K562 (cell line): ENCODE measurements around the gene GABRD. TPM values are rescaled to one million over a fixed set of nuclear protein-coding genes. Genes with fewer than 3 reads are reported as not detected.

Source experiments
- CBX1 ChIP-seq: sonication (generic); IDR thresholded peaks from 2 replicates; pipeline ENCODE4 v1.6.1; 2016; ENCODE audit warnings: antibody characterized with exemption, low read depth, mild to moderate bottlenecking
- CHD4 ChIP-seq: fragments of 200-600 bp; sonication (generic); IDR thresholded peaks from 3 replicates; pipeline ENCODE4 v1.6.1; 2012; ENCODE audit warnings: low read depth, mild to moderate bottlenecking, mixed read lengths, low read length, inconsistent platforms; ENCODE audit not compliant: insufficient read depth, insufficient replicate concordance, poor library complexity, severe bottlenecking
- E2F5 ChIP-seq: sonication (generic); formaldehyde crosslinking; IDR thresholded peaks from 2 replicates; pipeline ENCODE4 v1.8.0; 2022; ENCODE audit warnings: mild to moderate bottlenecking, missing genetic modification reagents
- HDAC2 ChIP-seq: fragments of 450-650 bp; IDR thresholded peaks from 2 replicates; pipeline ENCODE4 v1.6.1; 2016; ENCODE audit warnings: mild to moderate bottlenecking
- IRF9 ChIP-seq: fragments of 450-650 bp; IDR thresholded peaks from 2 replicates; pipeline ENCODE4 v1.6.1; 2016; ENCODE audit warnings: missing biosample characterization, missing genetic modification characterization
- JUND ChIP-seq, 2 experiments: IDR thresholded peaks; 2 replicates in 1 of 2; 3 replicates in 1 of 2; pipeline ENCODE4 v1.6.1; 2011; ENCODE audit warnings: borderline replicate concordance in 2 of 2, low read depth in 2 of 2, low read length in 2 of 2, improper control_type of control experiment in 1 of 2, missing biosample characterization in 1 of 2, missing genetic modification characterization in 1 of 2, missing genetic modification reagents in 1 of 2
- NRF1 ChIP-seq, 2 experiments: fragments of 450-650 bp; IDR thresholded peaks in 1 of 2; conservative IDR thresholded peaks in 1 of 2; 2 replicates each; pipeline ENCODE4 v1.6.1; 2014; ENCODE audit warnings: mild to moderate bottlenecking in 2 of 2
- PHF8 ChIP-seq: fragments of 200-600 bp; sonication (generic); IDR thresholded peaks from 2 replicates; pipeline ENCODE4 v1.6.1; 2012; ENCODE audit warnings: mixed run types, mild to moderate bottlenecking, inconsistent platforms, low read length, moderate library complexity, borderline replicate concordance
- RB1 ChIP-seq: fragments of 450-650 bp; IDR thresholded peaks from 2 replicates; pipeline ENCODE4 v1.6.1; 2017; ENCODE audit warnings: low read depth, mild to moderate bottlenecking
- RBM34 ChIP-seq: fragments of 200-400 bp; formaldehyde crosslinking; IDR thresholded peaks from 2 replicates; pipeline ENCODE4 v1.6.1; 2018; ENCODE audit warnings: low read length, borderline replicate concordance; ENCODE audit not compliant: insufficient read depth
- TFAM ChIP-seq: fragments of 250-450 bp; sonication (Bioruptor Pico); conservative IDR thresholded peaks from 2 replicates; pipeline ENCODE4 v1.5.0; 2021; ENCODE audit warnings: mild to moderate bottlenecking, moderate library complexity
- ZFP36 ChIP-seq: fragments of 150-350 bp; IDR thresholded peaks from 2 replicates; pipeline ENCODE4 v1.6.1; 2018; ENCODE audit warnings: low read length, low read depth; ENCODE audit not compliant: partially characterized antibody
- ZNF239 ChIP-seq: fragments of 250-450 bp; sonication (Bioruptor Pico); IDR thresholded peaks from 2 replicates; pipeline ENCODE4 v1.4.0; 2020; ENCODE audit warnings: mild to moderate bottlenecking
- ZNF444 ChIP-seq: fragments of 250-450 bp; sonication (Bioruptor Pico); IDR thresholded peaks from 2 replicates; pipeline ENCODE4 v1.4.0; 2020; ENCODE audit warnings: mild to moderate bottlenecking, moderate library complexity
- ZNF778 ChIP-seq: fragments of 450-650 bp; formaldehyde crosslinking; IDR thresholded peaks from 2 replicates; pipeline ENCODE4 v1.4.0; 2020; ENCODE audit warnings: mild to moderate bottlenecking, moderate library complexity
- ZZZ3 ChIP-seq: fragments of 450-650 bp; IDR thresholded peaks from 2 replicates; pipeline ENCODE4 v1.6.1; 2016; ENCODE audit warnings: antibody characterized with exemption, mild to moderate bottlenecking, moderate library complexity
- polyA plus RNA-seq, 8 experiments: library from polyadenylated mRNA; depleted of rRNA in 4 of 8; stranded (reverse) in 5 of 8; unstranded in 3 of 8; fragments of >200 nt; fragmentation: Nextera tagmentation in 2 of 8; fragmentation: Illumina TruSeq in 1 of 8; extraction: Ambion mirVana in 2 of 8; extraction: Trizol in 1 of 8; gene quantifications; 2 replicates each; pipeline versions ENCODE4 v1.2.1 to v1.2.3, GENCODE V29; 2011 to 2014; ENCODE audit warnings: inconsistent platforms in 1 of 8, missing spikeins in 1 of 8
- total RNA-seq, 7 experiments: library from RNA; depleted of rRNA in 6 of 7; stranded (reverse); fragments of >200 nt in 6 of 7; fragmentation: Illumina TruSeq in 2 of 7; extraction: Trizol in 2 of 7; gene quantifications; 2 replicates each; pipeline versions ENCODE4 v1.2.1 to v1.2.3, GENCODE V29; 2011 to 2021; ENCODE audit warnings: low replicate concordance in 1 of 7
- TF ChIP-seq, protein P1 (sequence below): fragments of 250-450 bp; sonication (Bioruptor Pico); IDR thresholded peaks from 2 replicates; pipeline ENCODE4 v1.4.0; 2020
- TF ChIP-seq, protein P2 (sequence below): sonication (generic); formaldehyde crosslinking; IDR thresholded peaks from 2 replicates; pipeline ENCODE4 v1.8.0; 2022; ENCODE audit warnings: missing genetic modification reagents, mild to moderate bottlenecking, borderline replicate concordance
- TF ChIP-seq, protein P3 (sequence below): conservative IDR thresholded peaks from 2 replicates; pipeline ENCODE4 v1.6.1; 2011; ENCODE audit warnings: low read depth, mild to moderate bottlenecking, low read length; ENCODE audit not compliant: control insufficient read depth

Gene GABRD
- total and polyA plus RNA-seq, 9 of the 15 experiments (the other 6 are each of a cell fraction or from before 2014, with no cell fraction given): 0.07 TPM; not detected in 8

DNA sequence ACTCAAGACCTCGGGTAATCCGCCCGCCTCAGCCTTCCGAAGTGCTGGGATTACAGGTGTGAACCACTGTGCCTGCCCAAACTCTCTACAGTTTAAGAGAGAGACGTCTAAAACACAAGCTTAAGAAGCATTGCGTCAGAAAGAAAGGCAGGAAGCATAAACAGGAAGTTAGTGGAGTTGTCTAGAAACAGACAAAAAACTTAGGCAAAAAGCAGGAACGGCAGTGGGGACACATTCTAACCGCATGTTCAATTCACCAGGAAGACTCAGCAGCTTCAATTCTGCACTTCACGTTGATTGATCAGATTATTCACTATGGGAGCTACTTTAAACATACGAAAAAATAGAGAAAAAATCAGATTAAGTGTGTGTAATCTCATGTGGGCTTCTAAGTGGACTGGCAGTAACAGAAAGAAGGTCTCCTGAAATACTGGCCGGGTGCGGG is 22.9 kb upstream of the GABRD start (continued):
- peak; percentile 59; the same call in 1 of the 2 replicates for TF ChIP-seq CBX1
- TF ChIP-seq HDAC2: no peak
- TF ChIP-seq ZNF444 (CRISPR knock-in tag): no peak
- peak in 1 of 2 experiments; percentile 20; a peak in 1 of 4 replicates for TF ChIP-seq NRF1 (conservative IDR thresholded peaks at IDR 0.05 in 1 of 2, IDR thresholded peaks at IDR 0.05 in 1 of 2)
- no peak for TF ChIP-seq IRF9
- no peak for TF ChIP-seq ZZZ3
- peak; percentile 68 for TF ChIP-seq JUND (IDR thresholded peaks at IDR 0.05; ENCODE audit: borderline replicate concordance, low read depth, low read length)
- TF ChIP-seq JUND (tag; IDR thresholded peaks at IDR 0.05; ENCODE audit: borderline replicate concordance, low read depth, low read length): peak; percentile 63; the same call in 2 of the 3 replicates
- TF ChIP-seq, protein P1, sequence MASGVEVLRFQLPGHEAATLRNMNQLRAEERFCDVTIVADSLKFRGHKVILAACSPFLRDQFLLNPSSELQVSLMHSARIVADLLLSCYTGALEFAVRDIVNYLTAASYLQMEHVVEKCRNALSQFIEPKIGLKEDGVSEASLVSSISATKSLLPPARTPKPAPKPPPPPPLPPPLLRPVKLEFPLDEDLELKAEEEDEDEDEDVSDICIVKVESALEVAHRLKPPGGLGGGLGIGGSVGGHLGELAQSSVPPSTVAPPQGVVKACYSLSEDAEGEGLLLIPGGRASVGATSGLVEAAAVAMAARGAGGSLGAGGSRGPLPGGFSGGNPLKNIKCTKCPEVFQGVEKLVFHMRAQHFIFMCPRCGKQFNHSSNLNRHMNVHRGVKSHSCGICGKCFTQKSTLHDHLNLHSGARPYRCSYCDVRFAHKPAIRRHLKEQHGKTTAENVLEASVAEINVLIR (CRISPR knock-in tag): peak; percentile 30; the same call in 1 of the 2 replicates
- no peak for TF ChIP-seq ZNF778 (CRISPR knock-in tag)
- no peak for TF ChIP-seq RBM34
- TF ChIP-seq PHF8: no peak
- no peak for TF ChIP-seq TFAM (CRISPR knock-in tag)
- TF ChIP-seq, protein P2, sequence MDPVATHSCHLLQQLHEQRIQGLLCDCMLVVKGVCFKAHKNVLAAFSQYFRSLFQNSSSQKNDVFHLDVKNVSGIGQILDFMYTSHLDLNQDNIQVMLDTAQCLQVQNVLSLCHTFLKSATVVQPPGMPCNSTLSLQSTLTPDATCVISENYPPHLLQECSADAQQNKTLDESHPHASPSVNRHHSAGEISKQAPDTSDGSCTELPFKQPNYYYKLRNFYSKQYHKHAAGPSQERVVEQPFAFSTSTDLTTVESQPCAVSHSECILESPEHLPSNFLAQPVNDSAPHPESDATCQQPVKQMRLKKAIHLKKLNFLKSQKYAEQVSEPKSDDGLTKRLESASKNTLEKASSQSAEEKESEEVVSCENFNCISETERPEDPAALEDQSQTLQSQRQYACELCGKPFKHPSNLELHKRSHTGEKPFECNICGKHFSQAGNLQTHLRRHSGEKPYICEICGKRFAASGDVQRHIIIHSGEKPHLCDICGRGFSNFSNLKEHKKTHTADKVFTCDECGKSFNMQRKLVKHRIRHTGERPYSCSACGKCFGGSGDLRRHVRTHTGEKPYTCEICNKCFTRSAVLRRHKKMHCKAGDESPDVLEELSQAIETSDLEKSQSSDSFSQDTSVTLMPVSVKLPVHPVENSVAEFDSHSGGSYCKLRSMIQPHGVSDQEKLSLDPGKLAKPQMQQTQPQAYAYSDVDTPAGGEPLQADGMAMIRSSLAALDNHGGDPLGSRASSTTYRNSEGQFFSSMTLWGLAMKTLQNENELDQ (CRISPR knock-in tag): no peak
- TF ChIP-seq, protein P3, sequence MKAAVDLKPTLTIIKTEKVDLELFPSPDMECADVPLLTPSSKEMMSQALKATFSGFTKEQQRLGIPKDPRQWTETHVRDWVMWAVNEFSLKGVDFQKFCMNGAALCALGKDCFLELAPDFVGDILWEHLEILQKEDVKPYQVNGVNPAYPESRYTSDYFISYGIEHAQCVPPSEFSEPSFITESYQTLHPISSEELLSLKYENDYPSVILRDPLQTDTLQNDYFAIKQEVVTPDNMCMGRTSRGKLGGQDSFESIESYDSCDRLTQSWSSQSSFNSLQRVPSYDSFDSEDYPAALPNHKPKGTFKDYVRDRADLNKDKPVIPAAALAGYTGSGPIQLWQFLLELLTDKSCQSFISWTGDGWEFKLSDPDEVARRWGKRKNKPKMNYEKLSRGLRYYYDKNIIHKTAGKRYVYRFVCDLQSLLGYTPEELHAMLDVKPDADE: no peak
- no peak for TF ChIP-seq E2F5 (CRISPR knock-in tag)
- TF ChIP-seq ZNF239: peak; percentile 17; the same call in 1 of the 2 replicates
- no peak for TF ChIP-seq CHD4
- no peak for TF ChIP-seq ZFP36
- TF ChIP-seq RB1: no peak
